Kasumi-1 (cell line): Measurements from ENCODE around the gene SCAPER.

ENCODE experiments used
- DNase-seq, 2 experiments: peaks; one replicate each; lab custom pipeline; 2025; lab: John Stamatoyannopoulos, UW

The SCAPER gene

DNA sequence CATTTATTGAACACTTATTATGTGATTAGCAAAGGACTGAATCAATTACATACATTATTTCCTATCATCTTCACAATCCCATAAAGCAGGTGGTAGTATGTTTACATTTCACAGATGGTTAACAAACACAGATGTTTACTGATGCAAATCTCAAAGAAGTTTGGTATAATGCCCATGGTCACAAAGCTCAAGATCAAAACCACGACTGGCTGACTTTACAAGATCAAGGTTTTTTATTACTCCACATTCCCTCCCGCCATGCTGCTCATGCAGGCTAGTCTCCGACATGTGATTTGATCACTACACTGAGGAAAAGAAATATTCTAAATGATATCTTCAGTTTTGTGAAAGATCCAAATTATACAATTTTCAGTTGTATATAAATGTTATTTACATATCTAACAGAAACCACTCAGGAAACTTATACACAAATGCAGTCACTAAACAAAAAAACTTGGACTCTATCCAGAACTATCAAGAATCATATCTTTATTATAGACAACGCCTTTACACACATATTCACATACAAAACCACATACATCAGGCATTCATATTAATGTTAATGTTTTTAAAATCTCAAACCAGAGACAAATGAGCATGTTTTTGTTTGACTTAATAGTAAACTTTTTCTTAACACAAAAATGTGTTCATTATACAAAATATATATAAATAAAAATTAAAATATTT lies 235.5 kb downstream of the SCAPER start:
- no peak for DNase-seq

DNA sequence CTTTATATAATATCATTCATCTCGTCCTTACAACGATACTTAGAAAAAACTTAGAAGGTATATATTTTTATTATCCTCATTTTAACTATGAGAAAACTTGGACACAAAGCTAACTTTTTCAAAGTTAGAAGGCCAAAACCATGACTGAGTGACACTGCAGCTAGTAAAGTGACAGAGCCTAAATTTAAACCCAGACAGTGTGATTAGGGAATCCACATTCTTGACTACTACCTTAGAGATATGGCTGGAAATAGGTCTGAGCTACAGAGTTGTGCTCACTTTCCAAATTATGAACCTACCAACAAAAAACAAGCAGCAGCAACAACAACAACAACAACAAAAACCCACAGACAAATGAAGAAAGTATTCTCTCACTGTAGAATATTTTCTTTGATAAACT lies 236.2 kb downstream of the SCAPER start:
- DNase-seq = no peak

GRCh38 chr15:76667943-76668715 lies 237.0 kb downstream of the SCAPER start:
- DNase-seq = no peak

- DNase-seq = no peak
Observed at GRCh38 chr15:76664895-76665294, 240.2 kb downstream of the SCAPER start.

DNA sequence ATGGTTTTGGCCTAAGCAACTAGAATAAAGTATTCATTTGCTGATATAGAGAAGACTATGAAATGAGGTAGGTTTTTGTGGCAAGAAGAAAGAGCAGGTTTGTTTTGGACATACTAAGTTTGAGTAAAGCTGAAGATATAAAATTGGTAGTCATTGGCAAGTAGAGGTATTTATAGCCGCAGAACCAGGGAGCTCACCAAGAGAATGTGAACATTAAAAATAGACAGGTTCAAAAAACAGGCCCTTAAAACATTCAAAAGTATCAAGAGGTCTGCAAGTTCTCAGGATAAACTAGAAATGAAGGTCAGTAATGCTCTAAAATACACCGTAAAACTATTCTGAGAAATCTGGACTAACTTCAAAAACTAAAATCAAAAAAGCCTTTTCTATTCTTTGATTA lies 240.7 kb downstream of the SCAPER start:
- DNase-seq = no peak

- DNase-seq = no peak
Observed at GRCh38 chr15:76663529-76663928, 241.6 kb downstream of the SCAPER start.

GRCh38 chr15:76648732-76649444 lies 256.3 kb downstream of the SCAPER start:
- no peak for DNase-seq

- no peak for DNase-seq
Observed at GRCh38 chr15:76647612-76648011, 257.5 kb downstream of the SCAPER start.

GRCh38 chr15:76644646-76645045 lies 260.5 kb downstream of the SCAPER start:
- DNase-seq = no peak

GRCh38 chr15:76642671-76643070 lies 262.5 kb downstream of the SCAPER start:
- no peak for DNase-seq

DNA sequence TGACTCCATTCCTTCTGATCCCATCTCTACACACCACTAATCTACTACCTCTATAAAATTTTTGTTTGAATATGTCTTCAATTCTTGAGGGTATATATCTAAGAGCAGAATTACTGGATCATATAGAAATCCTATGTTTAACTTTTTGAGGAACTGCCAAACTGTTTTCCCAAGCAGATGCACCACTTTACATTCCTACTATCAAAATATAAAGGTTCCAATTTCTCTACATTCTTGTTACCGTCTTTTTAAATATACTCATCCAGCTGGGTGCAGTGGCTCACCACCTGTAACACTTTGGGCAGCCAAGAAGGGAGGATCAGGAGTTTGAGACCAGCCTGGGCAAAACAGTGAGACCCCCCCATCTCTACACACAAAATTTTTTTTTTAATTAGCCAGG lies 268.0 kb downstream of the SCAPER start:
- DNase-seq = no peak

DNA sequence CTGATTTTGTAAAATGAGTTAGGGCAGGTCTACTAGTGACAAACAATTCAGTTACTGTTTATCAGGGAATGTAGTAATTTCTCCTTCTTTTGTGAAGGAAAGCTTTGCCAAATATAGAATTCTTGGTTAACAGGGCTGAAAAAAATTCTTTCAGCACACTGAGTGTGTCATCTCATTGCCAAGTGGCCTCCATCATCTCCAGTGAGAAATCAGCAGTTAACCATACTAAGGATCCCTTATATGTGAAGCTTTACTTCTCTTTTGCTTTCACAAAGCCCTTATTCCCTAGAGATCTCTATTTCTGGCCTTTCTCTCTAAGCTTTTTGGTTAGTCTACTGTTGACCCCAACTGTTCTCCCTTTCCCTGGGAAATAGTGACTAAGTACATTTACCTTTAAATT lies 269.1 kb downstream of the SCAPER start:
- peak in 1 of 2 experiments; percentile 4 for DNase-seq

- no peak for DNase-seq
Observed at GRCh38 chr15:76626611-76627010, 278.5 kb downstream of the SCAPER start.

DNA sequence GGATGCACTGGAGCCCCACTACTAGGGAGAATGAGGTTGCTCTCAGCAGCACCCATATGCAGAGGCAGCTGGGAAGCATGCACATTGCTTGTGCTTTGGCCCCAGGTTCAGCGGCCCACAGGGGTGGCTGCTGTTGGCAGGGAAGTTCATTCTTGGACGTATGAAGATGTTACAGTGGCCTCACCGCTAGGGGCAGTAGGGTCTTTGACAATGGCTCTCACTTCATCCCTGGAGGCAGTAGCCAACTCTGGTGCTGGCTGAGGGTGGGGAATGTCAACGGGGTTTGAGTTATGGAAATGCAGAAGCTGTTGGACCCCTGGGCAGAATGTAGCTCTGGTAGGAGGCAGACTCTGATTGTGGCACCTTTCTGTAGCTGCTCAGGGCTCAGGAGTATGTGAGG lies 279.9 kb downstream of the SCAPER start:
- DNase-seq = no peak

GRCh38 chr15:76614725-76615124 lies 290.4 kb downstream of the SCAPER start:
- no peak for DNase-seq

- no peak for DNase-seq
Observed at GRCh38 chr15:76588811-76589747, 316.1 kb downstream of the SCAPER start.

DNA sequence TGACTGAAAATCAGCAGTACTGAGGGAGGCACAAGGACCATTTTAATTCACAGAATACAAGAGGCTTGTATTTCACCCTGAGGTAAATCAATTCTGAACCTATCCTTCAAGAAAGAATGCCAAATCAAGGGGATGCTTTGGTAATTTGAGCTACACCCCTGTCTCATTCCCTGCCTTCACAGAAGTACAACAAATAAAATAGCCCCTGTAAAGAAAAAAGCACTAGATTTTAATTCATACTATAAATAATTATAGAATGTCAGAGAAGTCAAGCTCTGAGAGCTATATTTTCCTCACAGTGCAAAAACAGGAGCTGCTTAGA lies 319.6 kb downstream of the SCAPER start:
- DNase-seq = no peak

- no peak for DNase-seq
Observed at GRCh38 chr15:76584868-76585575, 320.1 kb downstream of the SCAPER start.

- DNase-seq = no peak
Observed at GRCh38 chr15:76582550-76582949, 322.6 kb downstream of the SCAPER start.

- DNase-seq = no peak
Observed at GRCh38 chr15:76577879-76578512, 327.1 kb downstream of the SCAPER start.
